K562 treated with DMSO at 1 percent for 24 hours (cell line): Measurements from ENCODE around the gene ITPA. TPM values are rescaled to one million over a fixed set of nuclear protein-coding genes. Genes with fewer than 3 reads are reported as not detected.

Experiments used
- total RNA-seq: library from RNA; unstranded; fragments of 300-600 nt; gene quantifications from 2 replicates; pipeline ENCODE4 v1.2.3, GENCODE V29; 2022; ENCODE audit warnings: low read depth; ENCODE audit not compliant: insufficient read depth

The ITPA gene
- 42.1 and 57.2 TPM in 2 replicates for total RNA-seq

GRCh38 chr20:3209257-3209945 lies at the start of gene ITPA:
ITPA (plus strand) TSS chr20:3209498; CDS start chr20:3209552, 54 bp downstream.

GRCh38 chr20:3172933-3173609 lies 36.2 kb upstream of the ITPA start, which contains the start of gene LZTS3:
LZTS3 (minus strand) TSS chr20:3173549; CDS start chr20:3167163, 6,386 bp downstream.

DNA sequence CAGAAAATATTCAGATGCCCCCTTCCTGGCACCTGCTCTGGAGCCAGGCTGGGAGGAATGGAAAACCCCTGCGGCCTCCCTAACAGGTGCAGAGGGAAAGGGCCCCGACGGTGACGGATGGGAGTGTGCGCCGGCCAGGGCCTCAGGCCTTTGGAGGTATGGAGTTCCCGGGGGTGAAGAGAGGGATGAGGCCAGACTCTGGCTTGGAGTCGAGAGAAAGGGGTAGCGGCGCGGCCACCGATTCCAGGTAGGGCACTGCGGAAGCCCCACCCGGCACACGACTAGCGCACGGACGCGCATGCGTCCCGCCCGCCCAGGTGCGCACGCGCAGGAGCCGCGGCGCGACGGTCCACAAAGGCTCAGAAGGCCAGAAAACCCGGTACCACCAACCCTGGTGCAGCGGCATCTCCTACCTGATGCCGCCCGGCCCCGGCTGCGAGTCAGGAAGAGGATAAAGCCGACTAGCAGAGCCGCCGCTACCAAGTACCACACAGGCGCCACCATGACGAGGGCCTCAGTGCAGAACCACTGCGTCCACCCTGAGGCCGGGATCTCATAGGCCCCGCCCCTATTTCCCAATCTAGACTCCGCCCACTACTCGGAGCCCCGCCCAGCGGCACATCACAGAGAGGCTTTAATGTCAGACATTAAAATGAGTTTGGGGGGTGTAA lies 5.0 kb upstream of the ITPA start, which contains the start of gene DDRGK1:
Gene DDRGK1, minus strand, starts transcription at position 559 of the 671 bp plus-strand sequence. Its CDS starts 55 bp downstream, at position 504.

GRCh38 chr20:3239026-3239866 lies 29.9 kb downstream of the ITPA start, which contains the start of gene SLC4A11:
SLC4A11 (minus strand) TSS chr20:3239190; CDS start chr20:3239137, 53 bp downstream.

Other genes with a start within 250 kb of the ITPA start
- not detected in 2 replicates for gene GNRH2, start 165.9 kb upstream of the ITPA start, total RNA-seq
- gene MRPS26, start 163.4 kb upstream of the ITPA start, total RNA-seq, result 43.2 and 50.3 TPM in 2 replicates
- not detected in 2 replicates for gene OXT, start 137.9 kb upstream of the ITPA start, total RNA-seq
- not detected in 2 replicates for gene AVP, start 124.8 kb upstream of the ITPA start, total RNA-seq
- 10.9 and 12.1 TPM in 2 replicates for gene FASTKD5, start 49.6 kb upstream of the ITPA start, total RNA-seq
- 4.8 and 4.9 TPM in 2 replicates for gene UBOX5, start 49.6 kb upstream of the ITPA start, total RNA-seq
- gene LZTS3, start 35.9 kb upstream of the ITPA start, total RNA-seq, result 4.4 and 5.0 TPM in 2 replicates
- 34.2 and 34.7 TPM in 2 replicates for gene DDRGK1, start 4.8 kb upstream of the ITPA start, total RNA-seq
- gene SLC4A11, start 29.7 kb downstream of the ITPA start, total RNA-seq, result 0.14 TPM in 1 of 2 replicates, not detected in the other
- gene DNAAF9, start 198.2 kb downstream of the ITPA start, total RNA-seq, result 2.3 and 2.5 TPM in 2 replicates